Epidermal melanocyte (primary cell): Measurements from ENCODE around the gene SMAD7.

Experiments
- DNase-seq: peaks from one replicate; pipeline ENCODE4 v3.0.0; 2011; ENCODE audit warnings: low spot score; ENCODE audit not compliant: insufficient read length

SMAD7 gene

DNA sequence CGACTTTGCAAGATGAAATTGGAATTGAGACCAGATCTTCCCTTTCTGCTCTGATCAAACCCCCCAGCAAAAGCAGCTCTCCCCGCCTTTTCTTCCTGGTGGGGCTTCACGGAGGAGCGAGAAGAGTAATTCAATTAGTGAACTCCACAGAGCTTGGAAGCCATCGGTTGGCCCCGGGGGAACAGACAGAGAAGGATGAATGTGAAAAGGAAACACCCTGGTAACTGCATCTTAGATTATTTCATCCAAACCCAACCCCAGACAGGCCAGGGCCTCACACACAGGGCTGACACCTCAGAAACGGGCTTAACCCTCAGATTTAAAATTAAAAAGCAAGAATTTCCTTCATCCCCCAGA is 18.3 kb downstream of the SMAD7 start:
- no peak for DNase-seq

DNA sequence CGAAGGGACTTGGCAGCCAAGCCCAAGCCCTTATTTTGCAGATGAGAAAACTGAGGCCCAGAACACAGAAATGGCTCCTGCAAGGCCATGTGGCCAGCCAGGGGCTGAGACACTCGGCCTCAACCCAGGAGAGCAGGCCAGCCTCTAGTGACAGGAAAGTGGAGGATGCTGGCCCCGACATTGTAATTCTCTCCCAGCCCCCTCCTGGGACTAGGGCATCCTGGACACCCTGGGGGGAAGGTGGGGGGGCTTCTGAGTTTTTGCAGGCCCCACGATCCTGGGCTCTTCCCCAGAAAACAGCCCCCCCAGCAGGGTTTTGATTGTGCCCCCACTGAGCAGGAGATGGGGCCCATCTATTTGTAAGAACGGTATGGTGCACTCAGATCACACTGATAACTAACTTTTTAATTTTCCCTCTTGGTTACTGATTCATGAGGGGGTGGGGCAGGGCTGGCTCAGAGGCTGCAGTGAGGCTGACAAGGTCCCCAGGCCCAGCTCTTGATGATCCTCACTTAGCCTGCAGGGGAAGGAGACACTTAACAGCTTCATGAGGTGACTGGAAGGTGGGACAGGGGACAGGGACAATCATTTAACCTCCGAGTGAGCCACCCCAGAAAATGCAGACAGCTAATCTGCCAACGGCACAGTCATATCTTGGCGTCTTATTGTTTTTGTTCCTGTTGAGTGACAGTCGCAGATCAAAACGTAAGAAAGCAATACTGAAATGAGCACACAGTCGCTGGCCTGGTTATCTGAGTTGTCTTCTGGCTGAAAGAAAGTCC is 18.9 kb downstream of the SMAD7 start:
- no peak for DNase-seq

DNA sequence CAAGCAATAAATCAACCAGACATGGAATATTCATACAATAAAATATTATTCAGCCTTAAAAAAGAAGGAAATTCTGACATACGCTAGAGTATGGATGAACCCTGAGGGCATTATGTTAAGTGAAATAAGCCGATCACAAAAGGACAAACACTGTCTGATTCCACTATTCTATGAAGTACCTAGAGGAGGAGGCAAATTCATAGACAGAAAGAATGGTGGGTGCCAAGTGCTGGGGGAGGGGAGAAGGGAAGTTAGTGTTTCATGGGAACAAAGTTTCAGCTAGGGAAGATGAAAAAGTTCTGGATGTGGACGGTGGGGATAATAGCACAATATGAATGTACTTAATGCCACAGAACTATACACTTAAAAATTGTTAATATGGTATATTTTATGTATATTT is 19.8 kb downstream of the SMAD7 start:
- no peak for DNase-seq

DNA sequence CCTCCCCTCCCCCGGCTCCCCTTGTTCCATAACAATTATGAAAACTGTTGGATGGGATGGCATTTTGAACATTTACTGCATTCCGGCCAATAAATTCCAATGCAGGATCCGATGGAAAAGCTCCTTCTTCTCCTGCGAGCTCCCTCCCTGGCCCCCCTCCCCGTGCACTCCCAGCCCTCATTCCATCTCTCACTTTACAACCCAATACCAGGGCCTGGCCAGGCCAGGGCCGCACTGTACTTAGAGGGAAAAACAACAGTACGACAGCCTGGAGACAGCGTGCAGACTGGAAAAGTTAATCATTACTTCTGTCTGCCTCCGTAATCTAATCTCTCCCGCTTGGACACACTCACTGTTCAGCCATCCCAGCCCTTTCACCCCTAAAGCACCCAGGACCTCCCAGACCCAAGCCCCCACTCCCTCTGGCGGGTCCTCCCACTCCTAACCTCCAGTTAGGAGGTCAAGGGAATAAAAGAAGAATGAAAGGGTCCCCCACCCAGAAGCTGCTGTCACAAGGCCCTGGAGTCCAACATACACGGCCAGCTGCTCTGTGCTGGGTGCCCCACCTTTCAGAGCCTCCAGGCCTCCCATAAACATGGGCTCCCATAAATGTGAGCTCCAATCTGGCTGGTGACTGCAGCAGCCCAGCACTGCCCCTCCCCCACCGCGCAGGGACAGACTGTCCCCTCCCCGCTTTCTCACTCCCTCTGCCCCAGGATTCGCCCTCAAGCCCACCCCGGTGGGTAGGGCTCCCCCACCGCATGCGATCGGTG is 20.6 kb downstream of the SMAD7 start:
- peak; percentile 84 for DNase-seq

DNA sequence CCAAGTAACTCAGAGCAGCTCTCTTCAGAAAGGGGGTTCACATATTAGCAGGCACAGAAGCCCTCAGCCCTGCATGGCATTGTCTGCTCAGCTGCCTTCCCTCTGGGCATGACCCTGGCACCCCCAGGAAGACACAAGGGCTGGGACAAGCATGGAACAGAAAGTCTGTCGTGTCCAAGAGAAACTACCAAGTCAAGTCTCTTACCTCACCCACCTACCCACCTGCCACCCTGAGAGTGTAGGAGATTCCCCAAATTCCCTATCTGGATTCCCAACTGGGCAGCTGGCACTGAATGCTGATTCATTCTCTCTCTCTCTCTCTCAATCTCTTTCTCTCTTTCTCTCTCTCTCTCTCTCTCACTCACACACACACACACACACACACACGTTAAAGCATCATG is 21.6 kb downstream of the SMAD7 start:
- DNase-seq = no peak

DNA sequence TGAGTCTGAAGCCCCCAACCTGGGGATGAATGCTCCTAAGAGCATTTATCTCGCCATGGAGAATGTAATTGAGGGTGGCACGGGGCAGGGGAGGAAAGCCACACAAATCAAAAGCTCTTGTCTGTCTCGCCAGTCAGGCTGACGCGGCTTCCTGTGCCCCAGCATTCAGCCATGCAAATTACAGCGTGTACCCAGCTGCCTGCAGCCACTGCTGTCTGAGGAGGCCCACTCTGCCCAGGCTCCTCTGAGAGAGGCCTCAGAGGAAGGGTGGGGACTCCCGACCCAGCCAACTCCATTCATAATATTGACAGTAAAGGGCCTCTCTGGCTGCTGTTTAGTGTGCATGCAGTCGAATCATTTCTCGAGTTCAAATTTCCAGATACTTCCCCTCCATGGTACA is 22.0 kb downstream of the SMAD7 start:
- no peak for DNase-seq

DNA sequence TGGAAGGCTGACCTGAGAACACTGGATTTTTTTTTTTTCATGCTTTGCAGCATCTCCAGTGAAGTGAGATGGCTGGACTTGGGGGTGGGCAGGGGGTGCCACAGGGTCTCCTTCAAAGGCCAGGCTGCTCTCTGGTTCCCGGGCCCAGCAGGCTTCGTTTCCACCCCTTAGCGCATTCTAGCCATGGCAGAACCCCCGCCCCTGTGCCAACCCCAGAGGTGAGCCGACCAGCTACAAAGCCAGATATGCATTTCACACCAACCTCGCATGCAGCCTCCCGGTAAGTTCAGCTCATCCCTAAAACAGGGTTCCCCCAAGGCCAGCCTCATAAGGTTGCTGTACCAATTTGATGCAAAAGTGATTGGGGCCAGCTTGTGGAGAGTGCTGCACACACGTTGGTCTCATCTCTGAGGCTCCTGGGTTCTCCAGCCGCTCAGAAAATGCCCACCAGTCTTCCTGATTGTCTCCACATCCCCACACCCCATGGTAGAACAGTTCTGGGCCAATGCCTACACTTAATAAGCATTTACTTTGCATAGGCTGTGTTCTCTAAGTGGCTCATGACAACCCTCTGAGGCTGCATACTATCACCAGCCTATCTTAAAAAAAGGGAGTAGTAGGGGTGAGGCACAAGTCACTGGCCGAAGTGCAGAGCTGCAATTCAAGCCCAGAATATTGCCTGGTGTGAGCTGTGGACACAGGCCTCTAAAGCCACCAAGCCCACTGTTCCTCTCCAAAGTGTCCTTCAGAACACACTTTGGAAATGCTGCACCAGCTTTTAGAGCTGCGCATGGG is 23.3 kb downstream of the SMAD7 start:
- no peak for DNase-seq

DNA sequence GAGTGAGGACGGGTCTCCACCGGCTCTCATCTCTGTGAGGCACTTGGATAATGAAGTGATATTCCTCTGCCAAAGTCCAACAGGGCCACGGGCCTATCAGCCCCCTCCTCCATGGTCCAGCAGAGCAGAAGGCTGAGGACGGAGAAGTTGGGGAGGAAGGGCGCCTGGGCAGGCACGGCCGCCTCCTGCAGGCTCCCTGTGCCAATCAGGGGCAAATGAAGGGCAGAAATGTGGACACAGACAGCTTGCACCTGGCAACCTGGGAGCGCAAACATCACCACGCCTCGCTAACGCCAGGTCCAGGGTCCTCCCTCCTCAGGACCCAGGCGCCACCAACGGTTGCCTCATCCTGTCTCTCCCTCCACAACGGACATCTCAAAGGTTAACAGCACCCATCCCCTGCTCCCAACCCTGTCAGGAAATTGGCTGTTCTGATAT is 24.3 kb downstream of the SMAD7 start:
- no peak for DNase-seq

DNA sequence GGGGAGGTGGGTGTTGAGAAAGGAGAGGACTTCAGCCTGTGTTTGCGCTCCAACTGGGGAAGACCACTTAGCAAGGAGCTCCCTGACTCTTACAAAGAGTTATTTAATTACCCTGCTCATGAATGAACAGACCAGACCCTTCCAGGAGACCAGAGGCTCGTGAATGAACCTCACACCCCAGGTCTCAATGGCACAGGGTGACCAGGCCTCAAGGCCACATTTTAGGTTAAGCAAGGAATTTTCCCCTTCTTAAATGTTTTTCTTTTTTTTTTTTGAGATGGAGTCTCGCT is 25.3 kb downstream of the SMAD7 start:
- no peak for DNase-seq

DNA sequence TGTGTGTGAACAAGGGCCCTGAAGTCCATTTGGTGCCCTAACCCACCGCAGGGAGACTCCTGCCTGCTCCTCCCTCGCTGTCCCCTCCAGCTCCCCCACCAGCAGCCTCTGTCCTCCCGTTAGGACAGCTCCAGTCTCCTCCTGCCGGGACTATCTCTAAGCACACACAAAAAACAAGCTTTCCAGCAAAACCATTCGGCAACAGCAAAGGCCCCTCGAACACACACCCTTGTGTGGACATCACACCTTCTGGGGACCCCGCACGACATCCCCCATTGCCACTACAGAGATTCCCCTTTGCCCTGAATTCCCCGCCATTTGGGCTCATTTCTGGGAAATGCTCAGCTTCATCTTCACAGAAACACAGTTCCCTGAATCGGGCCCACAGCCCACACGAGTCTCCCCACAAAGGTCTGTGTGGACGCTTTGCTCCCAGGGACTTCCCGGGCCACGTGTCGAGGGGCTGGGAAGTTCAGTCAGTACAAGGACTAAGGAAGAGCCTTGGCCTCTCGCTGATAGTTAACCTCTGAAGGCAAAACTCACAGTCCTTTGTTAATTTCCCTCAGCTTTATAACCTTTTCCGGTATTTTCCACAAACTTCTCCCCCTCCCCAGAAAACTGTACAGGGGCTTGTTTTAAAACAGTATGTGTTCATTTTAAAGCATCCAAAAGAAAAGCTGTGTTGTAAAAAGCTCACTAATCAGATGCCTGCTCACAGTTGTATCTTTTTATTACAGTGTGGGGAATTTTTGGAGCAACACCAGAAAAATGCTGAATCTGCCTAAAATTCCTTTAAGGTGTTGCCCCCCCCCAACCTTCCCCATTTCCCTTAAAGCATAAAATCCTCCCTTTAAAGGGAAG is 25.9 kb downstream of the SMAD7 start:
- DNase-seq = no peak

DNA sequence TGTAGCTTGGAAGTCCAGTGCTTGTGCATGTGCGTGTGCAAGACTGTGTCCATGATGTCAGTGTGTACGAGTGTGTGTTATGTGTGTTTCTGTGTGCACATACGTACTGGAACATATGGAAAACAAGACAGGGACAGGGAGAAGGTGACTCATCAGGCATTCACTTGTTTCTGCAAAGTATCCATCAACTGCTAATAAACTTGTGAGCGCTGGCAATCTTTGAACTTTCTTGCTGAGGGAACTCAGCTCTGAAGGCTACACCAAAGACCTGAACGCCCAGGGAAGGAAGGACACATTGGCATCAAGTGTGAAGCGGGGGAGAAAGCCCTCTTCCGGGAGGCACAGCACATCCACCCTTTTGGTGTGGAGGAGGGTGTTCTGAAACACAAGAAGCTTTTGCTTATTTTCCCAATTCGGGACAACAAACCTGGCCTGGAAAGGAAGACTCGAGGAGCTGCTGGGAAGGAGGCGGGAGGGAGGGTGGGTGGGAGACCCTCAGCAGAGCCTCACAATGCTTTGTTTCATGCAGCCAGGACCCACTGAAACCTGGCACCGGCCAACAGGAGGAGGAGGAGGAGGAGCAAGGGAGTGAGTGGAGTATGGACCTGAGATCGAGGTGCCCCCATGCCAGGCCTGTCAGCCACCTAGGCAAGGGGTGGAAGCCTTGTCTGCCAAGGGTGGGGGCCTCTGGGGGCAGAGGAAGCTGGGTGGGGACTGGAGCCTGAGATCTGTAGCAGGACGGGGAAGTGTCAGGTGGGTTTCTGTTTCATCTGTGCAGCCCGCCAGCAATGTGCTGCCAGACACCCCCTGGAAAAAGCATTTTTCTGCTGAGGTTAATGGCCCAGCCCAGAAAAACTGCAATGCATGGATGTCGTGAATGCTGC is 26.8 kb downstream of the SMAD7 start:
- no peak for DNase-seq

DNA sequence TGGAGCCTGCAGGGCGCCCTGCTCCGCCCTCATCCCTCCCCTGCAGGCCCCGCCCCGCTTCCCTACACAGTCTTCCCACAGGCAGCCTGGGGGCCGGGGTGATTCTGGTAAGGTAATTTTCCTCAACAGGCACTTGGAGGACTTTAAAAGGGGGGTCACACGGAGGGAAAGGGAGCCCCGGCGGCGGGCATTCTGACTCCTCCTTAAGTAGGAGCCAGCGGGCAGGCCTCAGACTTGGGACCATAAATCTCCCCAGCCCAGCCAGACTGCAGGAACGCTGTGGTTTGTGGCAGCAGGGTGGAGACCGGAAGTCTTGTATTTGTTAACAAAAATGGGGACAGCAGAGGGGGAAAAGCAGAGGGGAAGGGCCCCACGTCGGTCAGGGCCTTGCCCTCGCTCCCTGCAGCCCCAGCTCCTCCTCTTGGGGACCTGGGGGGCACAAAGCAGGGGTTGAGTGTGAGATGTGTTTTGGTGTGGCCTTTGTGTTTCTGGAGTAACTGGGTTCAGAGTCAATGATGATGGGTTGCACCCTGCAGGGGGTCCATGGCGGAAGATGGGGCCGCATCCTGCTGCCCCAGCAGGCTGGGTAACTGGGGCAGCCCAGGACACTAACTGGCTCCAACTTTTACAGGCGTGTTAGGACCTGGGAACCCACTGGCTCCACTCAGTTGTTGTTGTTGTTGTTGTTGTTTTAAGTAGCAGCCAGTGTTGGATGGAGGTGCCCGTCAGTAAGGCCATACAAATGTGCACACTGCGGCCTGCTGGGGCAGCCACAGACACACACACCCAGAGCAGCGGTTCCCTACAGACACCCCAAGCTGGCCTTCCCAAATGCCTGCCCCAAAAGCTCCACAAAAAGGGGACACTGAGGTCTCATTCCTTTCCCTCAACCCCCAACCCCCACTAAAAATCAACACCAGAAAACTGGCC is 27.7 kb downstream of the SMAD7 start:
- DNase-seq = peak; percentile 92

DNA sequence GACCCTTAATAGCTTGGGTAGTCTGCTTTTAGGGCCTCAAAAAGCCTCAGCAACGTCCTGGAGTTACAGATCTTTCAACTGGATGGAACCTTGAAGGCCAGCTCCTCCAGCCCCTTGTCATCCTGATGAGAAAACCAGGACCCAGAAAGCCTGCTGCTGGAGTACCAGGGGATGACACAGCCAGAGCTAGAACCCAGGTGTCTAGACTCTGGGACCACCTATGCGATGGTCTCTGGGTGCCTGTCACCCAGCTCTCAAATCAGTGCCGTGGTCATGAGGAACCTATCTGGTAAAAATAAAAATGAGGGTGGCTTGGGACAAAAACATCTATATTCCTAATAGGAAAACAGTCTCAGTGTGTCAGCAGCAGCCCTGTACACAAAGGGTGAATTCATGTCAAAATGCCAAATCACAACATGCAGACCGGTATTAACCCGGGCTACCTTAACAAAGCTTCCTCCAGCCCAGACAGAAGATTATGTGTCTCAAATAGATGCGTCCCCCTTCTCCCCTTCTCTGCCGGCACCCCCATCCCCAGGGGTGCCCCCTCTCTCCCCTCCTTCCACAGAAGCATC is 28.5 kb downstream of the SMAD7 start:
- DNase-seq = no peak

DNA sequence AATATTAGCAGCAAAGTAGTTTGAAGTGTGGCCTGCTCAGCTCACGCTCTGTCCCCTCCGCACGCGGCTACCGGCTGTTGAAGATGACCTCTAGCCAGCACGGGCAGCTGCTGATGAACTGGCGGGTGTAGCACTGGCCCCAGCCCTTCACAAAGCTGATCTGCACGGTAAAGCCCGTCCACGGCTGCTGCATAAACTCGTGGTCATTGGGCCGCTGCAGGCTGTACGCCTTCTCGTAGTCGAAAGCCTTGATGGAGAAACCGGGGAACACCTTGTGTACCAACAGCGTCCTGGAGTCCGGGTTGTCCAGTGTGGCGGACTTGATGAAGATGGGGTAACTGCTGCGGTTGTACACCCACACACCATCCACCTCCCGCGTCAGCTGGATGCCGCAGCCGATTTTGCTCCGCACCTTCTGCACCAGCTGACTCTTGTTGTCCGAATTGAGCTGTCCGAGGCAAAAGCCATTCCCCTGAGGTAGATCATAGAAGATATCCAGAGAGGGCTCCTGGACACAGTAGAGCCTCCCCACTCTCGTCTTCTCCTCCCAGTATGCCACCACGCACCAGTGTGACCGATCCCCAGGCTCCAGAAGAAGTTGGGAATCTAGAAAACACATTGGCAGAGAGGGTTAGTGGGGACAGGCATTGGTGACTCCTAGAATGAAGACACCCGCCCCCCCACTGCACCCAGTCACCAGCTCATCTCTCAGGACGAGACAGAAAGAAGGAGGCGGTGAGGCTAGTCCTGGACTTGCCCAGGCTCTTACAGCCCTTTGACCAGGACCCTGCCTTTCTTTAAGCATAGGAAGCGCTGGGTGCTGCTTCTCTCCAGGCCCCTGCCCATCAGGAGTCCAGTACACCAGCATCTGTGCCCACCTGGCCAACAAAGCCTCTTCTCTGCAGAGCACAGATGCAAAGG is 29.2 kb downstream of the SMAD7 start:
- DNase-seq = no peak

DNA sequence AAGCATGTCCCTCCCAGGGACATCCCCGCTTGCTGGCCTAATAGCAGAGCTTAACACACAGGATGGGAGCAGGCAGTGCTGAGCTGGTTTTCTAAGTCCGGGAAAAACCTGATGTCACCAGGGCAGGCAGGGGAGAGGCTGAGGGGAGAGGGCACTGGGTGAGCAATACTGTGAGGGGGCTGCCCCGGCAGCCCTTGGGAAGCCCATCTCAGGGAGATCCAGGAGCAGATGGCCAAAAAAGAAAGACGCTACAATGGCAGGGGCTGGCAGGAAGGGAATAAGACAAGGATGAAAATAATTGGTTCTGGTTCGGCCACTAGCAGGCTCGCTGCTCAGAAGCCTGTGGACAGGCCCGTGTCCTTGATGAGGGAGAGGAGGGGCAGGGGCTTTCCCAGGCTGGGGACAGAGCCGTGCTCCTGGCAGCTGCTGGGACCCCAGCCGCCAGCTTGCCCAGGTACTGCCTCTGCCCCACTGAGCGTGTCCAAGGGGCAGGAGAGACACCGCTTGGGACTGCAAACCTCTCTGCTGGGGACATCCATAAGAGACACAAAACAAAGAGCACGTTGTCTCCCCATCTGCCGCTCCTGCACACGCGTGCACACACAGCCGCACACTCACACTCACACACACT is 30.2 kb downstream of the SMAD7 start:
- no peak for DNase-seq

DNA sequence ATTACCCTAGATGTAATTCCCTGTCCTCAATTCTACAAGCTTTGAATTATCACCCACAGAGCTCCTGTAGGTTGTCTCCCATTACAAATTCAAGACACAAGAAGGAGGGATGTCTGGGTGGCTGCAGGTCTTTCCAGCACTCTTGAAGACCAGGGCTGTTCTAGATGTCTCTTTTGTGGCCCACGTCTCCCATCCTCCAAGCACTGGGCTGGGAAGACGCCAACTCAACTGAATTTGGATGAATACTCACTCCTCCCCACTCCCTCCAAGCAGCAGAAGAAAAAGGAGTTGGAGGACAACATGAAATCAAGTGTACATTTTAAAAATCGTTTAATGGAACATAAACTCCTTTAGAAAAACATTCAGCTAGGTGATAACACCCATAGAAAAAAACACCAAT is 31.2 kb downstream of the SMAD7 start:
- no peak for DNase-seq

DNA sequence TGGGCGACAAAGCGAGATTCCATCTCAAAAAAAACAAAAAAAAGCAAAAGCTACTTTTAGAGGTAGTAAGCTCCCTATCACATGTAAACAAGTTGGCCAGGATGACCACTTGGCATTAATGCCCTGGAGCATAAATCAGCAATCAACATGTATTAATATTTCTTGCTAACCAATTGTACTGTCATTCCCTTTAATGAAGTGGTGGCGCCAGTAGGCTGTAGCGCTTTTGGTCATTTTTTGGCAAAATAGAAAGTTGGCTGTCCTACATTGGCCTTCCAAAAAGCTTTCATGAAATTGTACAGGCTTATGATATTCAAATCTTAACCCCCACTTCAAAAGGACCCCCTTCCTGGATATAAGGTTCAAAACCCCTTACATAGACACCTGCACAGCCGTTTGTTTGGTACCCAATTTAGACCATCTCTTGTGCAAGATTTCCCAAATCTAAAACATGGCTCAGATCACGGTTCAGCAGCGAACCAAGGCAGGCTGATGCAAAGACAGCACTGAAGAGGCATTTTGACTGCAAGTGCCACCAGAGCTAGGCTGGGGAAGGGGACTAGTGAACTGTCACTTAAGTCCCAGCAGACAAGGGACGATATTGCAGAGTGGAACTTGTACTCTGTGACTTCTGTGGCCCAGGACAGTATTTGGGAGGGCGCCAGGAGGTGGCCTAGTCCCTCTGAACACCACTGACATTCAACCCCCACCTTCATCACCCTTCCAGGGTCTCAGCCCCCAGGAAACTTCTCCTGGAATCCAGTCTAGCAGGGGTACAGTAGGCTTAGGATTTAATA is 31.9 kb downstream of the SMAD7 start:
- DNase-seq = no peak
